Upper lobe of left lung (tissue), 6 donors: Measurements from ENCODE around the gene PITPNM2. TPM values are rescaled to one million over a fixed set of nuclear protein-coding genes. Genes with fewer than 3 reads are reported as not detected.
A peak's percentile ranks its signal among the peaks of the same experiment; 100 is the strongest.

ENCODE experiments used
- ATAC-seq, 2 donors: fragments of 200-7000 bp; cut with Tn5 transposase; one replicate each; pipeline ENCODE4 v1.9.1; 2022; ENCODE audit warnings: mild to moderate bottlenecking in 2 of 2, moderate library complexity in 2 of 2; ENCODE audit not compliant: low FRiP score in 2 of 2
- DNase-seq, 2 donors: peaks; one replicate each; pipeline ENCODE4 v3.0.0-alpha.2; 2019 to 2020
- H3K27ac ChIP-seq, 4 donors: fragments of 200-600 bp; sonication (generic); one replicate each; pipeline ENCODE4 v1.5.1; 2016 to 2019
- H3K27me3 ChIP-seq, 4 donors: fragments of 200-600 bp; sonication (generic); one replicate each; pipeline ENCODE4 v1.5.1; 2017 to 2019
- H3K36me3 ChIP-seq, 4 donors: fragments of 200-600 bp; sonication (generic); one replicate each; pipeline ENCODE4 v1.5.1; 2016 to 2019
- H3K4me1 ChIP-seq, 4 donors: fragments of 200-600 bp; sonication (generic); one replicate each; pipeline ENCODE4 v1.5.1; 2018 to 2019
- H3K4me3 ChIP-seq, 4 donors: fragments of 200-600 bp; sonication (generic); one replicate each; pipeline ENCODE4 v1.5.1; 2017 to 2019; ENCODE audit warnings: mild to moderate bottlenecking in 2 of 4, moderate library complexity in 1 of 4
- H3K9me3 ChIP-seq, 4 donors: fragments of 200-600 bp; sonication (generic); one replicate each; pipeline ENCODE4 v1.5.1; 2018 to 2019
- EP300 ChIP-seq, 4 donors: sonication (generic); formaldehyde crosslinking; IDR thresholded peaks; one replicate each; pipeline ENCODE4 v1.5.1; 2017; ENCODE audit warnings: antibody characterized with exemption in 4 of 4, control low read depth in 2 of 4
- POLR2A ChIP-seq, 4 donors: fragments of 450-650 bp; IDR thresholded peaks; one replicate each; pipeline ENCODE4 v1.5.1; 2016 to 2017; ENCODE audit warnings: antibody characterized with exemption in 4 of 4, mild to moderate bottlenecking in 2 of 4
- POLR2AphosphoS5 ChIP-seq, 2 donors: sonication (generic); formaldehyde crosslinking; IDR thresholded peaks; one replicate each; pipeline ENCODE4 v1.5.1; 2017; ENCODE audit warnings: antibody characterized with exemption in 2 of 2
- WGBS, 2 donors: methylation state at CpG; one replicate each; pipeline ENCODE4 v1.1.5; 2017 to 2018; 5-methylcytosine and 5-hydroxymethylcytosine counted together
- total RNA-seq, 6 donors: library from RNA; depleted of rRNA in 4 of 6; stranded (reverse); fragments of >200 nt in 4 of 6; gene quantifications; one replicate each; pipeline versions ENCODE4 v1.1.0 to v1.2.1, GENCODE V29; 2016 to 2021
- TF ChIP-seq, protein P1 (sequence below), 6 experiments: fragments of 450-650 bp in 4 of 6; fragments of 200-600 bp in 2 of 6; sonication (generic) in 2 of 6; IDR thresholded peaks; one replicate each; pipeline ENCODE4 v1.5.1; 2016 to 2019; ENCODE audit warnings: antibody characterized with exemption in 6 of 6
- donor health status: DM: no; HTN: no; CAD: no; lungs with moderate emphysema.
- donor health status: DM: no; HTN: yes; CAD: no; lungs with severe emphysema.

PITPNM2 gene
- total RNA-seq, 6 donors from 2014 or later = 17.5 to 56.6 (median 29.4) TPM

DNA sequence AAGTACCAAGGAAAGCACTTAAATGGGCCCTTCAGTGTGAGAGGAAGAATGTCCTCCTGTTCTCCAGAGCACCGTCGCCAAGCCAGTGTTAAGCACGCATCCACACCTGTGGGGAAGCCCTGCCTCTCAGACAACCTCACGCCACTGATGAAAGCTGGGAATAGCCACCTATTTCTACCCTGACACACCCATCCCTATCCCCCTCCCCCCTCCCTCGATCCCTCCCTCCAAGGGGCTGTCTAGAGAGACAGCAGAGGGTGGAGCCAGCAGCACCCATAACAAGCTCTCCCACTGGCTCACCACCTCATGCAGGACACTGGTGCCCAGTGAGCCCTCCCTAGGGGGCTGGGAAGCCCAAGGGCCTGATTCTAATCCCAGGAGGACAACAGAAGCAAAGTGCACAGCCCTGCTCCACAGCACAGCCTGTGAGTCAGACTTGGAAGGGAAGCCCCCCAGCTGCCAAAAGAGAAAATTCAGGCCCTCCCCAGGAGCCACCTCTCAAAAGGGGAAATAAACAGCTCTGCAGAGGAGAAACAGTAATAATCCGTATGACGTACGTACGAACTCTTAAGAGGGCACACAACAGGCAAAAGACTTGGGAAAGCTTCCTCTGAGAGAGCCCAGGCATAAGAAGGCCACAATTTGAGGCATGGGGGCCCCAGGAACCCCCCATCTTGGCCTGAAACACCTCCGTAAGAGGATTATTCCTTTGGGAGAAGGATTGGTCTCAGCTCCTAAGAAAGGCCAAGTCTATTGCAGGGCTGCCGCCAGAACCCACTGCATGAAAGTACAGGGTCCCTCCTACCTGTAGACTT, 7.8 kb downstream of the PITPNM2 start:
- no peaks in the 10 kb centered on the region for H3K36me3 ChIP-seq
- H3K9me3 ChIP-seq = no peaks in the 10 kb centered on the region
- 41 to 69% methylated on average over 10 to 11 of the region's 11 CpGs for WGBS, 2 donors
- ATAC-seq = peak; percentile 41 to 91
- peak overlapping the region; percentile 73 to 89 (median 83) for H3K27ac ChIP-seq
- no peak overlapping the region for H3K4me3 ChIP-seq
- peak in 1 of 2 donors; percentile 91 for DNase-seq
- peaks cover 41 to 51% (median 45%) of the 10 kb centered on the region in 4 donors for H3K4me1 ChIP-seq
- TF ChIP-seq POLR2A (IDR thresholded peaks at IDR 0.05) (peak in 1 of 4 donors; percentile 47), EP300 (IDR thresholded peaks at IDR 0.05) (peak in 1 of 4 donors; percentile 61), POLR2AphosphoS5 (IDR thresholded peaks at IDR 0.05) (peak; percentile 22 to 56)
- TF ChIP-seq, protein P1, sequence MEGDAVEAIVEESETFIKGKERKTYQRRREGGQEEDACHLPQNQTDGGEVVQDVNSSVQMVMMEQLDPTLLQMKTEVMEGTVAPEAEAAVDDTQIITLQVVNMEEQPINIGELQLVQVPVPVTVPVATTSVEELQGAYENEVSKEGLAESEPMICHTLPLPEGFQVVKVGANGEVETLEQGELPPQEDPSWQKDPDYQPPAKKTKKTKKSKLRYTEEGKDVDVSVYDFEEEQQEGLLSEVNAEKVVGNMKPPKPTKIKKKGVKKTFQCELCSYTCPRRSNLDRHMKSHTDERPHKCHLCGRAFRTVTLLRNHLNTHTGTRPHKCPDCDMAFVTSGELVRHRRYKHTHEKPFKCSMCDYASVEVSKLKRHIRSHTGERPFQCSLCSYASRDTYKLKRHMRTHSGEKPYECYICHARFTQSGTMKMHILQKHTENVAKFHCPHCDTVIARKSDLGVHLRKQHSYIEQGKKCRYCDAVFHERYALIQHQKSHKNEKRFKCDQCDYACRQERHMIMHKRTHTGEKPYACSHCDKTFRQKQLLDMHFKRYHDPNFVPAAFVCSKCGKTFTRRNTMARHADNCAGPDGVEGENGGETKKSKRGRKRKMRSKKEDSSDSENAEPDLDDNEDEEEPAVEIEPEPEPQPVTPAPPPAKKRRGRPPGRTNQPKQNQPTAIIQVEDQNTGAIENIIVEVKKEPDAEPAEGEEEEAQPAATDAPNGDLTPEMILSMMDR (IDR thresholded peaks at IDR 0.05) = peak in 1 of 6 experiments; percentile 16
- H3K27me3 ChIP-seq = no peaks in the 10 kb centered on the region

DNA sequence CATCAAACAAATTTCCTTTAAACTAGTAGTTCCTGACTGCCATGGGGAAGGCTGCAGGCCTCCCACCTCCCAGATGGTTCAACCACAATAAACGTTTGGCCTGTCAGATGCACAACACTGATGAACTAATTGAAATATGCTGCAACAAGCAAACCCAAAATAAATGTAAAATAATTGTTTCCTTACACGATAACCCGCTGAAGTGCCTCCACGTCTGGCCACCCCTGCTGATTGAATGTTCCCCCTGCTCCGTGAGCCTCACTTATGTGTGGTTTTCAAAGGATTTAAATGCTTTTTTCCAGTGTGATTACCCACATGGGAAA, 8.4 kb downstream of the PITPNM2 start:
- peak overlapping the region; percentile 73 to 89 (median 83) for H3K27ac ChIP-seq
- 40 to 62% methylated on average over 5 of the region's 5 CpGs for whole genome bisulfite sequencing, 2 donors

DNA sequence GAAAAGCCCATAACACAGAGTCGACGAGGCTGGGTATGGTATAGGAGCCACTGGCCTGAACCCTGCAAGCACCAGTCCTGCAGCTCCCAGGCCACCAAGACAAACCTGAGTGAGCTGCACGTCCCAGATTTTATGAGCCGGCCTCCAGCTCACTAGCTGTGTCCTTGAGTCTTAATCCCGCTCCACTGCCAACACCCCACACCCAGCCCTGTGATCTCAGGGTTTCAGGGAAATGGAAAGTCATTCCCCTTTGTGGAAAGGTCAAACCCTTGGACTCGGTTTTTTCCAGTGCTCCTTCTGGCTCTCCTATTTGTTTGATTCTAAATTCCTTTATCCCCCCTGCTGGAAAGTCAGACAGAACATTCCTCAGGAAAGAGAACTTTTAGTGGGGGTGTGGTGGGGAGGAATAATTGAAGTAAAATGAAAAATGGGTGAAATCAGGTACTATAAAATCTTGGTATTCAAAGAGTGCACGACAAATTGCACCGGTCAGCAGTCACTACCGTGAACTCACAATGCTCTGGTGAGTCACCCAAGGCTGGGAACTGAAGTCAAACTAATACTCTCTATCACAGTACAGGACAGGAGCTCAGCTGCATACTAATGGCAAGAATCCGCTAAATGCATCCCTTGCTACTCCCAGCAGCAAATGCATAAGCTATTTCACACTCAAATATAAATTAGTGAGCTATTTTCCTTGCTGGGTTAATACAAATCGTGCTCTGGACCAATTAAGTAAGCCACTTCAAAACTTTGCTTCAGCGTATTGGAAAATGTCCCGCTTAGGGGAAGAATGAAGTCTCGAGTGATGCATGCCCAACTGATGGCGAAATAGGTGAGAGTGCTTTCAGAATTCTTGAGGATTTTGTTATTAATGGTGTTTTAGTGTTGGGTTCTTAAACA, 9.0 kb downstream of the PITPNM2 start:
- ATAC-seq = peak; percentile 81 to 89
- H3K36me3 ChIP-seq = no peaks in the 10 kb centered on the region
- TF ChIP-seq POLR2A (IDR thresholded peaks at IDR 0.05) (peak in 2 of 4 donors; percentile 6 to 54), POLR2AphosphoS5 (IDR thresholded peaks at IDR 0.05) (peak; percentile 31 to 51), EP300 (IDR thresholded peaks at IDR 0.05) (peak in 2 of 4 donors; percentile 32 to 78)
- TF ChIP-seq, protein P1 (IDR thresholded peaks at IDR 0.05) = no peak
- DNase-seq = peak in 1 of 2 donors; percentile 86
- H3K27ac ChIP-seq = peak overlapping the region; percentile 73 to 89 (median 83)
- no peaks in the 10 kb centered on the region for H3K9me3 ChIP-seq
- peaks cover 41 to 46% (median 42%) of the 10 kb centered on the region in 4 donors for H3K4me1 ChIP-seq
- no peak overlapping the region for H3K4me3 ChIP-seq
- WGBS, 2 donors = 44 to 51% methylated on average over 15 of the region's 15 CpGs
- H3K27me3 ChIP-seq = no peaks in the 10 kb centered on the region

More for the DNA sequence above, 8.4 kb downstream of the PITPNM2 start:
- no peaks in the 10 kb centered on the region for H3K9me3 ChIP-seq
- TF ChIP-seq EP300 (IDR thresholded peaks at IDR 0.05) (no peak), POLR2AphosphoS5 (IDR thresholded peaks at IDR 0.05) (no peak), POLR2A (IDR thresholded peaks at IDR 0.05) (no peak)
- TF ChIP-seq, protein P1 (IDR thresholded peaks at IDR 0.05) = no peak
- no peak for DNase-seq
- H3K27me3 ChIP-seq = no peaks in the 10 kb centered on the region
- peaks cover 41 to 46% (median 43%) of the 10 kb centered on the region in 4 donors for H3K4me1 ChIP-seq
- no peak overlapping the region for H3K4me3 ChIP-seq
- H3K36me3 ChIP-seq = no peaks in the 10 kb centered on the region
- ATAC-seq = no peak

DNA sequence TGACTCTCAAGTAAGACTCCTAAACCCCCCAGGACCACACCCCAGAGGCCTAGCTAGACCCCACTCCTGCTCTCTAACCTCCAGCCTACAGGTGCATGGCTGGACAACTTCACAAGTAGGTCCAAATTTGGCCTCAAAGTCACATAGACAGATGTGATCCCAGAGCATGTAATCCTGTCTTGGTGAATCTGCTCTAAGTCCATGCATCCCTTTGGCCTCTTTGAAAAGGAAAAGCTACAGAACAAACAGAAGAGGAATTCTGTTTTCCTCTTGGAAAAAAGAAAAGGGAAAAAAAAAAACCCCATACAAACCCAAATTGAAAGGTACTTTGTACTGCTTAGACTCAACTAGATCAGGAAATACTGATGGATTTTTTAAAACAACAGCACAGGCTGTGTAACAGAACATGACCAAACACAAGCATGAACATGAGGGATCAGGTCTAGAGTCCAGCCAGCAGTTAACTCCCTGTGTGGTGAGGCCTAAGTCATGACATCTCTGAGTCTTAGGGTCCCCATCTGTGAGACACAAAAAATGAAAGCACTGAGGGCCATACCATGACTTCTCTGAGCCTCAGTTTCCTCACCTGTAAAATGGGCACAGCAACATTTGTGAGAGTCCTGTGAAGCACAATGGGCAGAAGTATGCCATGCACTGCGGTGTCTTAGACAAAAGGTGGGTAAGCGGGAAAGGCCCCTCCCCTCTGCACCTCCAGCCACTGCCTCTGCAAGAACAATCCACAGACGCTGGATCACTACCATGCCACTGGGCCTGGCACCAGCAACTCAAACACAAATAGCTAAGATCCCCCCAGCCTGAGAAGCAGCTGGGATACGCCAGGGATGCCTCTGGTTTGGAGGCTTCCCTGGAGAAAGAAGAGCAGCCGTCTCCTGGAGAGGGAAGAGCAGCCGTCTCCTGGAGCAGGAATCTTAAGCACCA, 9.9 kb downstream of the PITPNM2 start:
- 70 to 76% methylated on average over 5 to 6 of the region's 6 CpGs for WGBS, 2 donors
- Histone ChIP-seq H3K27me3 (no peaks in the 10 kb centered on the region), H3K27ac (peak overlapping the region; percentile 73 to 89 (median 83)), H3K4me1 (peaks cover 42 to 49% (median 45%) of the 10 kb centered on the region in 4 donors), H3K4me3 (no peak overlapping the region), H3K36me3 (no peaks in the 10 kb centered on the region), H3K9me3 (no peaks in the 10 kb centered on the region)
- TF ChIP-seq EP300 (IDR thresholded peaks at IDR 0.05) (no peak), POLR2AphosphoS5 (IDR thresholded peaks at IDR 0.05) (no peak), POLR2A (IDR thresholded peaks at IDR 0.05) (no peak)
- TF ChIP-seq, protein P1 (IDR thresholded peaks at IDR 0.05) = no peak
- ATAC-seq (no peak), DNase-seq (no peak)
